Measurements from ENCODE around the gene COL4A4. TPM values are rescaled to one million over a fixed set of nuclear protein-coding genes. Genes with fewer than 3 reads are reported as not detected.

The COL4A4 gene

Small RNA genes within 50 kb of the gene (small RNA-seq; reads per million reads assigned to genes)
- not detected for gene RF00554
